C4-2B (cell line): ENCODE measurements around the gene FGD4.

Source experiments
- H3K27ac ChIP-seq: fragments of 450-650 bp; 2 replicates; pipeline ENCODE4 v1.5.1; 2017
- ZFX ChIP-seq: fragments of 450-650 bp; IDR thresholded peaks from 2 replicates; pipeline ENCODE4 v1.6.1; 2017
- TF ChIP-seq, protein P1 (sequence below): fragments of 450-650 bp; conservative IDR thresholded peaks from 2 replicates; pipeline ENCODE4 v1.5.1; 2017; ENCODE audit warnings: mild to moderate bottlenecking

Gene FGD4

DNA sequence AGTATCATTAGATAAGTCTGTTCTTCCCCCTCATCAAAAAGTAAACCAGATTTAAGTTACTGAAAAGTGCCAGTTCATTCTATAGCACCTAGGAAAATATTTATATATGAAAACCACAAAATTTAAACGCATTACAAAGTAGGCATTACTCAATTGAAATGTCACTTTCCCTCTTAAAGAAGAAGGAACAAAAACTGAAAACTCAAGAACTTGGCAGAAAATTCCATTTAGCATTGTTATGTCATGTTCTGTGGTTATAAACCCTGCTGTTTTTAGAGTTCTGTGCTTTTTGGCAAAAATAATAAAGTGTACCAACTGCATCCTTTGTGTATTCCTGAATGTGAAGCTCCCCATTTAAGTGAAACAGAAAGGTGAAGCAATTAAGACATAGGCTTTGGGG lies 3.6 kb downstream of the FGD4 start:
- no peak overlapping the region for H3K27ac ChIP-seq
- no peak for TF ChIP-seq ZFX
- TF ChIP-seq, protein P1, sequence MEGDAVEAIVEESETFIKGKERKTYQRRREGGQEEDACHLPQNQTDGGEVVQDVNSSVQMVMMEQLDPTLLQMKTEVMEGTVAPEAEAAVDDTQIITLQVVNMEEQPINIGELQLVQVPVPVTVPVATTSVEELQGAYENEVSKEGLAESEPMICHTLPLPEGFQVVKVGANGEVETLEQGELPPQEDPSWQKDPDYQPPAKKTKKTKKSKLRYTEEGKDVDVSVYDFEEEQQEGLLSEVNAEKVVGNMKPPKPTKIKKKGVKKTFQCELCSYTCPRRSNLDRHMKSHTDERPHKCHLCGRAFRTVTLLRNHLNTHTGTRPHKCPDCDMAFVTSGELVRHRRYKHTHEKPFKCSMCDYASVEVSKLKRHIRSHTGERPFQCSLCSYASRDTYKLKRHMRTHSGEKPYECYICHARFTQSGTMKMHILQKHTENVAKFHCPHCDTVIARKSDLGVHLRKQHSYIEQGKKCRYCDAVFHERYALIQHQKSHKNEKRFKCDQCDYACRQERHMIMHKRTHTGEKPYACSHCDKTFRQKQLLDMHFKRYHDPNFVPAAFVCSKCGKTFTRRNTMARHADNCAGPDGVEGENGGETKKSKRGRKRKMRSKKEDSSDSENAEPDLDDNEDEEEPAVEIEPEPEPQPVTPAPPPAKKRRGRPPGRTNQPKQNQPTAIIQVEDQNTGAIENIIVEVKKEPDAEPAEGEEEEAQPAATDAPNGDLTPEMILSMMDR: no peak

DNA sequence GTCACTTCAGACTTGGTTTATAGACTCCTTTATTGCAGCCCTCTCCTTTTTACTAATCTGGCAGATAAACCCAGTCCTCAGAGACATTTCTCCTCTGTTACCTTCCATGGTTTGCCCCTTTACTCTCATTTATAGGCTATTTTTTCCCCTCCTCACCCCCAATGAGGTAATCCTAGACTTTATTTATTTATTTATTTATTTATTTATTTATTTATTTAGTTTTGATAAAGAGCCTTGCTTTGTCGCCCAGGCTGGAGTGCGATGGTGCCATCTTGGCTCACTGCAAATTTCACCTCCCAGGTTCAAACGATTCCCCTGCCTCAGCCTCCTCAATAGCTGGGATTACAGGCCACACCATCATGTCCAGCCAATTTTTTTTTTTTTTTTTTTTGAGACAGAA lies 8.4 kb downstream of the FGD4 start:
- no peak overlapping the region for H3K27ac ChIP-seq
- no peak for TF ChIP-seq ZFX
- TF ChIP-seq, protein P1: no peak

DNA sequence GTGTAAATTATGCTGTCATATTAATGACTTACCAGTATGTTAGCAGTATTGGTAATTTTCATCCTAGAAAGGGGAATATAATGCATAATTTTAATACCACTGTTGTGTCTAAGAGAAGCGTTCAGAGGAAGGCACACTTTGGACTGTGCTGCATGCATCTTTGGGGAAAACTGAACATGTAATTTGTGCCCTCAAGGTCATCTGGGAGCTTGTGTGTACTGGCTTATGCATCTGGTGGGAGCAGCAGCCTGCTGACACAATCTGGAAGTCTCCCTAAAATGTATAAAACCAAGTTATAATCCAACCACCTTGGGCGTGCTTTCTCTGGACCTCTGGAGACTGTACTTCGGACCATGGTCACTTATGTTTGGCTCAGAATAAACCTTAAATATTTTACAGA lies 14.1 kb downstream of the FGD4 start:
- no peak for TF ChIP-seq ZFX
- TF ChIP-seq, protein P1: no peak
- no peak overlapping the region for H3K27ac ChIP-seq

DNA sequence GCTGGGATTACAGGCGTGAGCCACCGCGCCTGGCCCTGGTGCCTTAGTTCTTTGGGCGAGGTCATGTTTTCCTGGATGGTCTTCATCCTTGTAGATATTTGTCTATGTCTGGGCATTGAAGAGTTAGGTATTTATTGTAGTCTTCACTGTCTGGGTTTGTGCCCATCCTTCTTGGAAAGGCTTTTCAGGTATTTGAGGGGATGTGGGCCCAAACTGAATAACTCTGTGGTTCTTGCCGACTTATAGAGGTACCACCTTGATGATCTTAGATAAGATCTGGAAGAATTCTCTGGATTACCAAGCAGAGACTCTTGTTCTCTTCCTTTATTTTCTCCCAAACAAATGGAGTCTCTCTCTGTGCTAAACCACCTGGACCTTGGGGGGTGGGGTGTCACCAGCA lies 18.9 kb downstream of the FGD4 start:
- H3K27ac ChIP-seq: no peak overlapping the region
- TF ChIP-seq, protein P1: no peak
- no peak for TF ChIP-seq ZFX

DNA sequence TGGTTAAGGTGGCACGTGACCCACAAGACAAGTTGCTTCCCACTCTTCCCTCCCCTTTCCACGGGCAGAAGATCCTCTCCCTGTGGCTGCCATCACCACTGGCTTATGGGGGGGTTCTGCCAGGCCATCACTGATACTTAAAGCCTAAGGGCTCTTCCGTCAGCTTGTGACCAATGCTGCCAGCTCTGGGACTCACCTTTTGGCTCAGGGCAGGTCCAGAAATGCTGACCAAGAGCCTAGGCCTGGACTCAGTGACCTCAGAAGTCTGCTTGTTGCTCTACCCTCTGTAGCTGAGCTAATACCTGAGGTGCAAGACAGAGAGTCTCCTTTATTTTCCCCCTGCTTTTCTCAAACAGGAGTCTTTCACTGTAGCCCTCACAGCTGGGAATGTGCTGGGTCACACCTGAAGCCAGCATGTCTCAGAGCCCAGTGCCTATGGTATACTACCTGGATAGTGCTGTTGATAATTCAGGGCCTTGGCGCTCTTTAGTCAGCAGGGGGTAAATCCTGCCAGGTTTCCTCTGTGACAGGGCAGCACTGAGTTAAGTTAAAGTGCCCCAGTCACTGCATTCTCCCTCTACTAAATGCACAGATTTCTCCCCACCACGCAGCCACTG lies 19.7 kb downstream of the FGD4 start:
- TF ChIP-seq, protein P1: no peak
- TF ChIP-seq ZFX: no peak
- peak overlapping the region; percentile 1; the same call in 1 of the 2 replicates for H3K27ac ChIP-seq

DNA sequence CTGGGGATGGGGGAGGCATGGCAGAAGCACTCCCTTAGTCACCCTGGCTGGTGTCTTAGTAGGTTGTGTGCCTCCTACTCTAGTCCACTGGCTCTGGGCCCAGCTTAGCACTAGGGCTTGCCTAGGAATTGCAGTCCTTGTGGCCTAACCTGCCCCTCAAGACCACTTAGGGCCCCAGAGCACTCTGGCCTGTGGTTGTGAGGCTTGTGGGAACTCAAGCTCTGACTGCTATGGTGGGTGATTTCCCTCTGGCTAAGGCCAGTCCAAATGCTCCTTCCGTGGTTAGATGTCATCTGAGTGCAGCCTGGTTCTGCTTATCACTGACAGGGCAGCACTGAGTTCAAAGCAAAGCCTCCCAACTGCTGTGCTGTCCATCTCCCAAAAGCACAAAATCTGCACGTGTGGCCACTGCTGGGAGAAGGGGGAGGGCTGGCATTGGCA lies 20.2 kb downstream of the FGD4 start:
- peak overlapping the region; percentile 1; the same call in 1 of the 2 replicates for H3K27ac ChIP-seq
- no peak for TF ChIP-seq ZFX
- TF ChIP-seq, protein P1: no peak

DNA sequence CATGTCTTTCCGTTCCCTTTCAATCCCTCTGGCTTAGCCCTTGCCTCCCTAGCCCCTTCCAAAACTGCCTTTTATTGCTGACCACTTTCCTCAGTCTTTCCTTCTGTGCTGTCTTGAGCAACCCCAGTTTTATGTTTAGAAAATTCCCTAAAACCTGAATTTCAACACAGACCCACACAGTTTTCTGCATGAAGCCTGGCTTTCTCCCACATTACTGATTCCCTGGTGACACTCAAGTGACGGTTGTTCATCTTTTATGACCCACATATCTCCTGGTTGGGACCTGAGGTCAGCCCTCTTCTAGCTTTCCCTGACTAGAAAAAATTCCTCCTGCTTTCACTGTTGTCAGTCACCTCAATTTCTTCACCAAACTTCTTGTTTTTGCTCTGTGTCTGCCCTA lies 21.0 kb downstream of the FGD4 start:
- no peak for TF ChIP-seq ZFX
- TF ChIP-seq, protein P1: no peak

More for the DNA sequence above, 21.0 kb downstream of the FGD4 start:
- H3K27ac ChIP-seq: no peak overlapping the region
